Parathyroid adenoma (tissue), 2 donors: Measurements from ENCODE around the gene TMEM163.

Source experiments
- H2AFZ ChIP-seq: fragments of 300-600 bp; sonication (generic); one replicate; pipeline ENCODE4 v1.7.0; 2017; ENCODE audit warnings: antibody characterized with exemption, mild to moderate bottlenecking
- H3K27ac ChIP-seq: fragments of 300-600 bp; sonication (generic); one replicate; pipeline ENCODE4 v1.7.0; 2017
- H3K27me3 ChIP-seq: fragments of 300-600 bp; sonication (generic); one replicate; pipeline ENCODE4 v1.7.0; 2017; ENCODE audit warnings: low read length; ENCODE audit not compliant: control insufficient read depth, insufficient read depth
- H3K36me3 ChIP-seq: fragments of 300-600 bp; sonication (generic); one replicate; pipeline ENCODE4 v1.7.0; 2017; ENCODE audit warnings: low read length; ENCODE audit not compliant: control insufficient read depth, insufficient read depth
- H3K4me1 ChIP-seq: fragments of 300-600 bp; sonication (generic); one replicate; pipeline ENCODE4 v1.7.0; 2017; ENCODE audit warnings: control low read depth
- H3K4me2 ChIP-seq: fragments of 300-600 bp; sonication (generic); one replicate; pipeline ENCODE4 v1.7.0; 2017; ENCODE audit warnings: low read length
- H3K4me3 ChIP-seq: fragments of 300-600 bp; sonication (generic); one replicate; pipeline ENCODE4 v1.7.0; 2017; ENCODE audit warnings: low read depth, low read length
- H3K79me2 ChIP-seq: fragments of 300-600 bp; sonication (generic); one replicate; pipeline ENCODE4 v1.7.0; 2017; ENCODE audit warnings: control low read depth
- H3K9ac ChIP-seq: fragments of 300-600 bp; sonication (generic); one replicate; pipeline ENCODE4 v1.7.0; 2017; ENCODE audit warnings: mild to moderate bottlenecking
- H3K9me3 ChIP-seq: fragments of 300-600 bp; sonication (generic); one replicate; pipeline ENCODE4 v1.7.0; 2017; ENCODE audit warnings: low read length; ENCODE audit not compliant: control insufficient read depth
- CTCF ChIP-seq: fragments of 300-600 bp; sonication (generic); IDR thresholded peaks from one replicate; pipeline ENCODE4 v1.7.0; 2017; ENCODE audit warnings: antibody characterized with exemption, mild to moderate bottlenecking
- donor health status: primary hyperparathyroidism.

The TMEM163 gene

GRCh38 chr2:134438371-134438770, 280.4 kb downstream of the TMEM163 start:
- no peaks in the 10 kb centered on the region for H3K27me3 ChIP-seq
- no peaks in the 10 kb centered on the region for H3K4me1 ChIP-seq
- H3K36me3 ChIP-seq, result no peaks in the 10 kb centered on the region
- no peak overlapping the region for H2AFZ ChIP-seq
- no peak overlapping the region for H3K27ac ChIP-seq
- H3K9ac ChIP-seq, result no peak overlapping the region
- no peaks in the 10 kb centered on the region for H3K79me2 ChIP-seq
- no peak overlapping the region for H3K4me2 ChIP-seq
- no peaks in the 10 kb centered on the region for H3K9me3 ChIP-seq
- TF ChIP-seq CTCF, result no peak
- H3K4me3 ChIP-seq, result no peak overlapping the region

DNA sequence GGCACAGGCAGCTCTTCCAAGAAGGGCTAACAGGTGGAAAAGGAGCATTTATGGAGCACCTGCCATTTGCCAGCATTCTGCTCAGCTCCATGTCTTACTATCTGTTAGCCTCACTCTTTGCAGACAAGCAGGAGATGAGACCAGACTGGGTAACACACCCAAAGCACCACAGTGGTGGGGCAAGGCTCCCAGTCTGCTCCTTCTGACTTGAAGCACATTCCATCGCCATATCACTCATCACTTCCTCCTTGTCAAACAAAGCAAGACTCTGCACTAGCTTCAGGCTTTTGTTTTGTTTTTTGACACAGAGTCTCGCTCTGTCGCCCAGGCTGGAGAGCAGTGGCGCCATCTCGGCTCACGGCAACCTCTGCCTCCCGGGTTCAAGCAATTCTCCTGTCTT, 282.1 kb downstream of the TMEM163 start:
- H3K27ac ChIP-seq, result no peak overlapping the region
- no peaks in the 10 kb centered on the region for H3K36me3 ChIP-seq
- no peak overlapping the region for H3K4me2 ChIP-seq

GRCh38 chr2:134435936-134436335, 282.9 kb downstream of the TMEM163 start:
- Histone ChIP-seq H3K9ac (no peak overlapping the region), H3K9me3 (no peaks in the 10 kb centered on the region), H3K79me2 (no peaks in the 10 kb centered on the region), H2AFZ (no peak overlapping the region), H3K36me3 (no peaks in the 10 kb centered on the region), H3K27me3 (no peaks in the 10 kb centered on the region), H3K4me3 (no peak overlapping the region), H3K27ac (no peak overlapping the region), H3K4me1 (no peaks in the 10 kb centered on the region), H3K4me2 (no peak overlapping the region)
- no peak for TF ChIP-seq CTCF

More for the DNA sequence above, 282.1 kb downstream of the TMEM163 start:
- no peak for TF ChIP-seq CTCF
- Histone ChIP-seq H3K9me3 (no peaks in the 10 kb centered on the region), H3K4me1 (no peaks in the 10 kb centered on the region), H2AFZ (no peak overlapping the region), H3K4me3 (no peak overlapping the region), H3K79me2 (no peaks in the 10 kb centered on the region), H3K27me3 (no peaks in the 10 kb centered on the region), H3K9ac (no peak overlapping the region)

DNA sequence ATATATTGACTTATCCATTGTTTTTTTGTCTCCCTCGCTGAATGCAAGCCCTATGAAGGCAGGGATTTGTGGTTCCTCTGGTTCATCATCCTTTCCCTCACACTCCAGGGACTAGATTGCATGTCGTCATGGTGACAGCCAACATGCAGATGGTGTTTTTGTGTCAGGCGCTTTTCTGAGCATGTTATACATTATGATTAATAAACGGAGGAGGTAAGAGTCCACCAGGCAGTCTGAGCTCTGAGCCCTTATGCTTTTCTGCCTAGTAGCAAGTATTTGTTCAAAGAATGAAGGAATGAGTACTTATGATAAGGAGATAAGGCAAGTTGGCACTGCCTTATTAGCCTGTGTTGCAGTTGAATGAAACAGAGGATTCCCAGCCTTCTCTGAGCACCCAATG, 283.3 kb downstream of the TMEM163 start:
- no peaks in the 10 kb centered on the region for H3K27me3 ChIP-seq
- H3K36me3 ChIP-seq, result no peaks in the 10 kb centered on the region
- no peak overlapping the region for H3K9ac ChIP-seq
- H3K79me2 ChIP-seq, result no peaks in the 10 kb centered on the region
- no peaks in the 10 kb centered on the region for H3K4me1 ChIP-seq
- H3K4me3 ChIP-seq, result no peak overlapping the region
- H3K27ac ChIP-seq, result no peak overlapping the region
- TF ChIP-seq CTCF, result no peak
- H3K4me2 ChIP-seq, result no peak overlapping the region
- H3K9me3 ChIP-seq, result no peaks in the 10 kb centered on the region
- no peak overlapping the region for H2AFZ ChIP-seq

- Histone ChIP-seq H3K4me2 (no peak overlapping the region), H3K27ac (no peak overlapping the region), H3K9me3 (no peaks in the 10 kb centered on the region), H3K4me3 (no peak overlapping the region), H3K36me3 (no peaks in the 10 kb centered on the region), H2AFZ (no peak overlapping the region), H3K27me3 (no peaks in the 10 kb centered on the region), H3K9ac (no peak overlapping the region), H3K4me1 (no peaks in the 10 kb centered on the region), H3K79me2 (no peaks in the 10 kb centered on the region)
- no peak for TF ChIP-seq CTCF
Observed at GRCh38 chr2:134433979-134434378, 284.8 kb downstream of the TMEM163 start.
